ENCODE data around the gene CYP26C1.

Gene CYP26C1

DNA sequence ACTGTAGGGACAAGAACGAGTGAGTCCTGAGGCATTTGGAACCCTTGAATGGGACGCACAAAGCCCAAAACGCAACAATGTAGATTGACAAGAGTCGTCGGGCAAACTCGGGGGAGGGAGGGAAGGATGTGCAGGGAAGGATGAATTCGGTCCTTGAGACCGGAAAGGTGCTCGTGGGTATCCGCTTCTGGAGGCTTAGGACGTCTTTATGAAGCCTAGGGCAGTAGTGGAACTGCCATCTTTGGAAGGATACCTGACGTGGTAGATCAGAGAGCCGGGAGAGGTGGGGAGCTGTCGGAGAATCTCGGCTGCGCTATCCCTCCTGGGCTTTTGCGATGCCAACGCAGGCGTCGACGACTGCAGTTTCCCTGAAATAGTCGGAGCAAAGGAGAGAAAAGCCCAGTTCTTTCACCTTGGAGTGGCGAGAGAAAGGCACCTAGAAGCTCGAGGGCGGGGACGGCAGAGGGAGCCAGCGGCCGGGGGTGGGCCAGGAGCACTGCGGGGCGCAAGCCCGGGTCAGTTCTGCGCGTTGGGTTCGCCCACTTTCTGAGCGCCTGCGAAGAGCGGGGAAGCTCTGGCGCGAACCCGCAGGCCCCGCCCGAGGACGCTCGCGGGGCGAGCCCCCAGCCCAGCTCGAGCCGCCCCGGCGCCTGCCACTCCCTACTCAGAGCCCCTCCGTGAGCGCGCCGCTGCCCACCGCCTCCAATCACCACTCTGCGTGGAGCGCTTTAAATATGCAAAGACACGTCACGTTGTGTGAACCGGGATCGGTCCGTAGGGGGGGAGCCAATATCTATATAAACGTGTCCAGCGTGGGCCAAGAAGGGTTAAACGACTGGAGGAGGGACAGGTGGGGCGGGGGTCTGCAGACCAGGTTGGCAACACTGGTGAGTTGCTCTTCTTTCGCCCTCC is at the start of gene CYP26C1:
TSS of gene CYP26C1 (plus strand) at position 824 of the 912 bp plus-strand sequence. CDS start 466 bp downstream, outside the sequence.
- DNase-seq (ENCODE audit: low read depth in 3 of 3): no peak

DNA sequence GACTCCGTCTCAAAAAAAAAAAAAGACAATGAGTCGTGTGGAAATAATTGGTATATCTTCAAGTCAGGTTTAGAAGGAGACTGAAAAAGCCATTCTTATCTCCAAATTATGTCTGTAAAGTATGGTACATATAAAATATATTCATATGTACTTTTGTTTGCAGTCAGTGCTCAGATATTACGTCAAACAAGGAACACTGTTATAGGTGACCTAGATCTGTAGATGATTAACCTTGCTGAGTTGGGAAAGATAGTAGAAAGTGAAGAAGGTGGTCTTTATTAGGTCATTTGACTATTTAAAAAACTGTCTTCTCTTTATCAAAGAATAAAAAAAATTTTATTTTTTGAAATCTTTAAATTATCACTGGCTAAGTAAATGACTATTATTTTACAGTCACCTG is 44.9 kb upstream of the CYP26C1 start:
- DNase-seq (ENCODE audit: low read depth in 3 of 3): no peak

DNA sequence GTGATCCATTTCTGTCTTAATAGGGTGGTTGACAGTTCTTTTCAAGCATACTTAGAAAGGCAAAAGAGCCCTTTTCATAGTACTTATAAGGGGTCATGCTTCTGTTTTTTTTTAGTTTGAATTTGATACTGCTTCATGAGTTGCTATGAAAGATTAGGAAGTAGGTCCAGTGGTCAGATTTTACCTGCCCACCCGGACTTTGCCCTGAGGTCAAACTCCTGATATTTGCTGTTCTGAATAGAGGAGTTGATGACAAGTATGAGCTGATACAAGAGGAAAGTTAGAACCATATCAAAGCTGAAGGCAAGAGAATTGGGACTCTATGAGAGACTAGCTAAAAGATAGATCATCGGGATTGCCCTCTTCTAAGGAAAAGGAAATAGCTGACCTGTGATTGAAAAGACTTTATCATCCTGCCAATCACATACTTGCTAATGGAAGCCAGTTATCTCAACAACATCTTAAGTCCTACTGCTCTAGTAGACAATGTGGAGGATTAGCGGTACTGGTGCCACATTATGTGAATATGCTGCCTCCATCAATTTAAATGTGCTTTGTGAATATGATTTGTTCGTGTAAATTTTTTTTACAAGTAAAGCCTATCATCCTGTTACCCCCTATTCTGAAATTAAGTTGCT is 37.5 kb upstream of the CYP26C1 start:
- no peak for DNase-seq (ENCODE audit: low read depth in 3 of 3)

DNA sequence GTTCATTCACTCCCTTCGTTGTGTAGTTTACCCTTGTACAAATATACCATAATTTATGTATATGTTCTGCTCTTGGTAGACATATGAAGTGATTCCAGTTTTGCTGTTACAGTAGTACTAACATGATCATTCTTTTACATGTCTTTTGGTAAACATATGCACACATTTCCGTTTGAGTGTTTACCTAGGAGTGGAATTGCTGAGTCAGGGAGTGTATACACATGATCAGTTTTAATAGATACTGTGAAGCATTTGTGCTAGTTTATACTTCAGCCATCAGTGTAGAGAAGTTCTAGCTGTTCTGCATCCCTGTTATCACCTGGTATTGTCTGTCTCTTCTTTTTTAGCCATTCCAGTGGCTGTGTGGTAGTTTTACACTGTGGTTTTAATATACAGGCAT is 34.5 kb upstream of the CYP26C1 start:
- DNase-seq (ENCODE audit: low read depth in 3 of 3): no peak

GRCh38 chr10:93027508-93027907 is 33.1 kb upstream of the CYP26C1 start:
- DNase-seq (ENCODE audit: low read depth in 3 of 3): no peak

GRCh38 chr10:93028883-93029282 is 31.7 kb upstream of the CYP26C1 start:
- DNase-seq (ENCODE audit: low read depth in 3 of 3): no peak

DNA sequence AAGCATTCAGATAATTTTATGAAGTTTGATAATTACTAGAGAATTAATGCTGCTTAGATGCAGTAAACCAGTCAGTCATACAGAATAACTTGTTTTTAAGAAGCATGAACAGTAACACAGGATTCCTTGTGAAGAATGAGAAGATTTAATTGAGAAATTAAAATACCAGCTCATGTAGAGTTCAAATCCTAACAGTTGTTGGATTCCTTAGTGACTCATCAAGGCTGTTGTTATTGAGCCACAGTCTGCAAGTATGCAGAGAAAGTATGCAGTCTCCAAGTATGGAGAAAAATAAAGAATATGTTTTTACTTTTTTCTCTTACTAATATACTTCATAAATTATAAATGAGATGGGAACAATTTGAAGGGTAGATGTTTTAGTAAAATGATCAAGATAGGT is 30.2 kb upstream of the CYP26C1 start:
- no peak for DNase-seq (ENCODE audit: low read depth in 3 of 3)

DNA sequence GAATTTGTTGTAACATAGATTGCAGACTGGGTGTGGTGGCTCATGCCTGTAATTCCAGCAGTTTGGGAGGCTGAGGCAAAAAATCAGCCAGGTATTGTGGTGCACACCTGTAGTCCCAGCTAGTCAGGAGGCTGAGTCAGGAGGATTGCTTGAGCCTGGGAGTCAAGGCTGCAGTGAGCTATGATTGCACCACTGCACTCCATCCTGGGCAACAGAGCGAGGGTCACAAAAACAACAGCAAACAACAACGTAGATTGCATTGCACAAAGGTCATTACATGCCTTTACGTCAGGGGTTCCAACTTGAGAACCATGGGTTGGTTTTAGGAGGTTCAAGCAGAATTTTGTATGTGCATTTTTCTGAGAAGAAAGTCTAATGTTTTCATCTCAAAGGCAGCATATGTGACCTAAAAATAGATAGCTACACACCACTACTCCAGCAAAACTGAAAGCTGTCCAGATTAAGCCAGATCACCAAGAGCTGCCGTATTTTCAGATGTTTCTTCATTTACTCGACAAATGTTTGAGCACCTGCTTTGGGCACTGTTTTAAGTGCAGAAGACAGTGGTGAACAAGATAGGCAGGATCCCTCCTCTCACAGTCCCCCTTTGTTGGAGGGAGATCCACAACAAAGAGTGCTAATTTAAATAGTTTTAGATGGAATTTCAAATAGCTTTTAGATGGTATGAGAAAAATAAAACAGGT is 28.3 kb upstream of the CYP26C1 start:
- DNase-seq (ENCODE audit: low read depth in 3 of 3): no peak

DNA sequence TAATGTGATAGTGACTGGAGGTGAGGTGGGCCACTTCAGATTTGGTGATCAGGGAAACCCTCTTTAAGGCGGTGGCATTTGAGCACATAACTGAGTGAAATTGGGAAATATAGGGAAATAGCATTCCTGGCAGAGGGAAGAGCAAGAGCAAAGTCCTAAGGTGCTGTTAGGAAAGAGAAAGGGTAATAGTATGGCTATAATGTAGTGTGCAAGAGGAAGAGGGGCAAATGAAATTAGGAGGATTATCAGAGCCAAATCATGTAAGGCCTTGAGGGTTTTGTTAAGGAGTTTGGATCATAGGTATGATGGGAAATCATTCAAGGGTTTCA is 27.8 kb upstream of the CYP26C1 start:
- DNase-seq (ENCODE audit: low read depth in 3 of 3): no peak

GRCh38 chr10:93034426-93034825 is 26.2 kb upstream of the CYP26C1 start:
- no peak for DNase-seq (ENCODE audit: low read depth in 3 of 3)

- no peak for DNase-seq (ENCODE audit: low read depth in 3 of 3)
Measured at GRCh38 chr10:93039110-93039509, 21.5 kb upstream of the CYP26C1 start.

DNA sequence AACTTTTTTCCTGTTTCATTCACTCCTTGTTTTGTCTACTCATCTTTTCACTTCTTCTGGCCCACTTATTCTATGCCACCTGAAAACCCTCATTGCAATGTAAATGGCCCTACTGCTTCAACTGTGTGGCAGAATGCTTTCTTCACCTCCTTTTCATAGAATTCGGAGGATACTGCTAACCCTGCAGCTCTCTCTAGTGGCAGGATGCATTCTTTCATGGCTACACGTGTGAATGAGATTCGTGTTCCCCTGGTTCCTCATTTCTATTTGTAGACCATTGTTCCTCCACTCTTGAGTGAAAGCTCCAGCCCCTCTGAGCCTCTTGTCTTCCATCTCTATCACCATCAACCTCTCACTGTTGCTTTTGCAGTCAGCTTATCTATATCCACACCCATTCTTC is 20.9 kb upstream of the CYP26C1 start:
- no peak for DNase-seq (ENCODE audit: low read depth in 3 of 3)

- no peak for DNase-seq (ENCODE audit: low read depth in 3 of 3)
Measured at GRCh38 chr10:93054486-93054885, 6.1 kb upstream of the CYP26C1 start.

- no peak for DNase-seq (ENCODE audit: low read depth in 3 of 3)
Measured at GRCh38 chr10:93058139-93058538, 2.5 kb upstream of the CYP26C1 start.

GRCh38 chr10:93060887-93061593 is 442 bp downstream of the CYP26C1 start:
- no peak for DNase-seq (ENCODE audit: low read depth in 3 of 3)

DNA sequence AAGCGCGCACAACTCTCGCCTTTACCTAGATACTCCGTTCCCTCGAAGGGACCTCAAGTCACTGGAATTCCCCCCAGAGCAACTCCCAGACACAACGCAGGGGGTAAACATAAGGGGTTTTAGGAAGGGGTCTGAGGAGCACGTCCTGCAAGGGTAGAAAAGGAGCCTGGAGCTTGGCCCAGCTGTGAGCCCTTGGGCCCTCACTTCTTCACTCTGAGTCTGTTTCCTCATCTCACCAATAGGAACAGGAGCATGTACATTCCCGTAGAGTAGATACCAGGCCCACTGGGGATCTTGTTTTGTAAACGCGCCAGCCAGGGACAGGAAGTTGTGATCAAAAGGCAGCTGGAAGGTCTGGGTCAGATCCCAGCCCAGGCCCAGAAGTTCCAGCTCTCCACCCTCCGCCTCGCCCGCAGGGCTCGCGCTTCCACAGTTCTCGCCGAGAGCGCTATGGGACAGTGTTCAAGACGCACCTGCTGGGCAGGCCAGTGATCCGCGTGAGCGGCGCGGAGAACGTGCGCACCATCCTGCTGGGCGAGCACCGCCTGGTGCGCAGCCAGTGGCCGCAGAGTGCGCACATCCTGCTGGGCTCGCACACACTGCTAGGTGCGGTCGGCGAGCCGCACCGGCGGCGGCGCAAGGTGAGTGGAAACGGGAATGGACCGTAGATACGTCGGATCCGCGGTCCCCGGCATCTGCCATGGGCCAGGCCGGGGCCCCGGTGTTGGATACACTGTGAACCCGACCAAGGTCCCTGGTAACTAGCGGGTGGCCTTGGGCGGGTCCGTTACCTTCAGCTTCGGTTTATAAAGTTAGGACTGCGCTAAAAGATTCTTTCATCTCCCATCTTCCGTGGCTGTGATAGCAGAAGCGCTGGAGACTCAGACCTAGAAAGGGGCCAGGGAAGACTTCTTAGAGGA is 1.3 kb downstream of the CYP26C1 start:
- DNase-seq (ENCODE audit: low read depth in 3 of 3): no peak

- peak in 1 of 3 experiments; percentile 51 for DNase-seq (ENCODE audit: low read depth in 3 of 3)
Measured at GRCh38 chr10:93062514-93063143, 2.0 kb downstream of the CYP26C1 start.

GRCh38 chr10:93063144-93063976 is 2.8 kb downstream of the CYP26C1 start:
- DNase-seq (ENCODE audit: low read depth in 3 of 3): no peak

DNA sequence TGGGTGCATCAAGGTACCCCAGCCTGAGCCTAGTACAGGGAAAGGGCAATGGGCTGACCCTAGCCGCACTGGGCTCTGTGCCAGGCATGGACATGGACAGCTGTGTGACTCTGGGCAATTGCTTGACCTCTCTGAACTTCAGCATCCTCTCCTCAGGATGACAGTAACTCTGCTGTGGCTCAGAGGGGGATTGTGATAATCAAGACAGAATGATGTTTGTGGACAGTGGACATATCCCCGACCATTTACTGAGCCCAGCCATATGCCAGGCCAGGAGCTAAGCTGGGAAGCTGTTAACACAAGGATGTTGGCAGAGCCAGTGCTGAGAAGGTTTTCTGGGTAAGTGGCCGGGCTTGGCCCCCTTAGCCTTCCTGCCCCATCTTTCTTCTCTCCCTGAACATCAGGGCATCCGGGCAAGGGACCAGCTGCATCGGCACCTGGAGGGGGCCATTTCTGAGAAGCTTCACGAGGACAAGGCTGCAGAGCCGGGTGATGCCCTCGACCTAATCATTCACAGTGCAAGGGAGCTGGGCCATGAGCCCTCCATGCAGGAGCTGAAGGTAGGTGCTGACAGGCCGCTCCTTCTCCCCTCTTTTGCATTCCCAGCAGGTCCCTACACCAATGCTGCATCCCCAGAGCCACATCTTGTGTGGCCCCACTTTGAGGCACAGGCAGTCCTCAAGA is 3.5 kb downstream of the CYP26C1 start:
- no peak for DNase-seq (ENCODE audit: low read depth in 3 of 3)
